H9 (cell line): Measurements from ENCODE around the gene MT1A. TPM values are rescaled to one million over a fixed set of nuclear protein-coding genes. Genes with fewer than 3 reads are reported as not detected.

Source experiments
- DNase-seq: peaks from one replicate; pipeline ENCODE4 v3.0.0-alpha.2; 2017
- H2AFZ ChIP-seq: one replicate; pipeline ENCODE4 v1.6.1; 2013; ENCODE audit warnings: mild to moderate bottlenecking, low read length, control low read depth, moderate library complexity
- H2AK5ac ChIP-seq: 2 replicates; pipeline ENCODE4 v1.6.1; 2013; ENCODE audit warnings: low read length, control low read depth, mixed read lengths; ENCODE audit not compliant: insufficient read length
- H2BK120ac ChIP-seq: one replicate; pipeline ENCODE4 v1.6.1; 2013; ENCODE audit warnings: low read depth, mild to moderate bottlenecking, low read length, control low read depth, inconsistent platforms; ENCODE audit not compliant: poor library complexity, severe bottlenecking
- H2BK12ac ChIP-seq: 2 replicates; pipeline ENCODE4 v1.6.1; 2013; ENCODE audit warnings: low read length, control low read depth, mixed read lengths, low read depth; ENCODE audit not compliant: insufficient read length
- H2BK15ac ChIP-seq: 2 replicates; pipeline ENCODE4 v1.6.1; 2013; ENCODE audit warnings: low read depth, low read length, control low read depth
- H2BK20ac ChIP-seq: one replicate; pipeline ENCODE4 v1.6.1; 2013; ENCODE audit warnings: low read depth, mild to moderate bottlenecking, low read length, control low read depth, inconsistent platforms; ENCODE audit not compliant: poor library complexity, severe bottlenecking
- H2BK5ac ChIP-seq: 2 replicates; pipeline ENCODE4 v1.6.1; 2013; ENCODE audit warnings: low read length, control low read depth, mixed read lengths; ENCODE audit not compliant: insufficient read length
- H3K14ac ChIP-seq: 2 replicates; pipeline ENCODE4 v1.6.1; 2013; ENCODE audit warnings: low read length, control low read depth; ENCODE audit not compliant: insufficient read depth
- H3K18ac ChIP-seq: 2 replicates; pipeline ENCODE4 v1.6.1; 2013; ENCODE audit warnings: low read depth, mild to moderate bottlenecking, mixed read lengths, low read length, control low read depth; ENCODE audit not compliant: insufficient read length
- H3K23ac ChIP-seq: 2 replicates; pipeline ENCODE4 v1.6.1; 2013; ENCODE audit warnings: low read length, control low read depth, mixed read lengths, low read depth; ENCODE audit not compliant: insufficient read length
- H3K23me2 ChIP-seq: 2 replicates; pipeline ENCODE4 v1.6.1; 2013; ENCODE audit warnings: low read depth, mild to moderate bottlenecking, mixed read lengths, low read length, control low read depth; ENCODE audit not compliant: insufficient read length, poor library complexity, severe bottlenecking
- H3K27ac ChIP-seq: 2 replicates; pipeline ENCODE4 v1.5.1; 2013; ENCODE audit warnings: low read length, control low read depth, mixed read lengths, low read depth; ENCODE audit not compliant: insufficient read length
- H3K27me3 ChIP-seq: 2 replicates; pipeline ENCODE4 v1.6.1; 2013; ENCODE audit warnings: low read length, control low read depth, inconsistent platforms; ENCODE audit not compliant: insufficient read depth
- H3K4ac ChIP-seq: 2 replicates; pipeline ENCODE4 v1.6.1; 2013; ENCODE audit warnings: low read depth, mild to moderate bottlenecking, control low read depth, inconsistent platforms, low read length, moderate library complexity
- H3K4me1 ChIP-seq: 2 replicates; pipeline ENCODE4 v1.6.1; 2013; ENCODE audit warnings: low read length, control low read depth, inconsistent platforms; ENCODE audit not compliant: insufficient read depth
- H3K4me2 ChIP-seq: 2 replicates; pipeline ENCODE4 v1.6.1; 2013; ENCODE audit warnings: low read length, control low read depth, mixed read lengths; ENCODE audit not compliant: insufficient read length, insufficient read depth
- H3K56ac ChIP-seq: 2 replicates; pipeline ENCODE4 v1.6.1; 2013; ENCODE audit warnings: low read depth, mild to moderate bottlenecking, mixed read lengths, low read length, control low read depth; ENCODE audit not compliant: insufficient read length
- H3K79me1 ChIP-seq: 2 replicates; pipeline ENCODE4 v1.6.1; 2013; ENCODE audit warnings: low read depth, mild to moderate bottlenecking, moderate library complexity, low read length, control low read depth, inconsistent platforms; ENCODE audit not compliant: insufficient read depth, poor library complexity, severe bottlenecking
- H3K79me2 ChIP-seq: 2 replicates; pipeline ENCODE4 v1.6.1; 2013; ENCODE audit warnings: low read length, control low read depth, inconsistent platforms; ENCODE audit not compliant: insufficient read depth
- H3K9ac ChIP-seq: 2 replicates; pipeline ENCODE4 v1.6.1; 2013; ENCODE audit warnings: low read length, control low read depth, mixed read lengths; ENCODE audit not compliant: insufficient read length; ENCODE audit errors: extremely low read depth
- H3K9me3 ChIP-seq: one replicate; pipeline ENCODE4 v1.6.1; 2013; ENCODE audit warnings: low read depth, low read length, inconsistent platforms; ENCODE audit not compliant: control insufficient read depth
- H3T11ph ChIP-seq: one replicate; pipeline ENCODE4 v1.6.1; 2013; ENCODE audit warnings: mild to moderate bottlenecking, low read length, control low read depth, inconsistent platforms
- H4K20me1 ChIP-seq: one replicate; pipeline ENCODE4 v1.6.1; 2013; ENCODE audit not compliant: control insufficient read depth, insufficient read length, insufficient read depth
- H4K5ac ChIP-seq: 2 replicates; pipeline ENCODE4 v1.6.1; 2013; ENCODE audit warnings: low read depth, mild to moderate bottlenecking, mixed read lengths, low read length, control low read depth; ENCODE audit not compliant: insufficient read length
- H4K8ac ChIP-seq: replicated peaks from 2 replicates; pipeline ENCODE4 v1.6.1; 2013; ENCODE audit warnings: low read length, control low read depth, mixed read lengths, low read depth; ENCODE audit not compliant: insufficient read length
- H4K91ac ChIP-seq: 2 replicates; pipeline ENCODE4 v1.6.1; 2013; ENCODE audit warnings: low read depth, mild to moderate bottlenecking, moderate library complexity, mixed read lengths, low read length, control low read depth; ENCODE audit not compliant: insufficient read length
- H3K27ac Mint-ChIP-seq, 3 experiments: 2 replicates in 2 of 3; 3 replicates in 1 of 3; pipeline ENCODE4 v1.8.0; 2020 to 2021; ENCODE audit warnings: mixed read lengths in 3 of 3, mild to moderate bottlenecking in 1 of 3, moderate library complexity in 1 of 3
- H3K27me3 Mint-ChIP-seq: 2 replicates; pipeline ENCODE4 v1.8.0; 2021; ENCODE audit warnings: low read depth, mild to moderate bottlenecking, moderate library complexity, mixed read lengths
- H3K36me3 Mint-ChIP-seq, 3 experiments: 2 replicates in 2 of 3; 3 replicates in 1 of 3; pipeline ENCODE4 v1.8.0; 2020 to 2021; ENCODE audit warnings: low read depth in 3 of 3, mixed read lengths in 3 of 3; ENCODE audit not compliant: insufficient read depth in 1 of 3
- H3K4me1 Mint-ChIP-seq, 2 experiments: 2 replicates each; pipeline ENCODE4 v1.8.0; 2020; ENCODE audit warnings: mixed read lengths in 2 of 2
- H3K4me3 Mint-ChIP-seq, 2 experiments: 2 replicates in 1 of 2; 3 replicates in 1 of 2; pipeline ENCODE4 v1.8.0; 2020 to 2021; ENCODE audit warnings: mild to moderate bottlenecking in 2 of 2, mixed read lengths in 2 of 2, moderate library complexity in 1 of 2
- H3K9me3 Mint-ChIP-seq, 2 experiments: 2 replicates in 1 of 2; 3 replicates in 1 of 2; pipeline ENCODE4 v1.8.0; 2020; ENCODE audit warnings: mild to moderate bottlenecking in 2 of 2, mixed read lengths in 2 of 2, moderate library complexity in 1 of 2
- WGBS: extraction: QIAGEN DNeasy Blood & Tissue Kit; methylation state at CpG from one replicate; pipeline ENCODE4 v1.1.7; 2013; ENCODE audit warnings: missing lambda C conversion rate, low lambda C conversion rate, mixed read lengths; ENCODE audit not compliant: insufficient read length; ENCODE audit errors: extremely low coverage; 5-methylcytosine and 5-hydroxymethylcytosine counted together
- total RNA-seq: library from RNA; stranded (reverse); gene quantifications from 2 replicates; pipeline ENCODE4 v1.2.1, GENCODE V29; 2021
- TF ChIP-seq, protein P1 (sequence below): fragments of 200-600 bp; sonication (generic); conservative IDR thresholded peaks from 3 replicates; pipeline ENCODE4 v1.8.0; 2021; ENCODE audit warnings: antibody characterized with exemption, mild to moderate bottlenecking

The MT1A gene
- total RNA-seq, 1 experiment from 2014 or later = not detected

DNA sequence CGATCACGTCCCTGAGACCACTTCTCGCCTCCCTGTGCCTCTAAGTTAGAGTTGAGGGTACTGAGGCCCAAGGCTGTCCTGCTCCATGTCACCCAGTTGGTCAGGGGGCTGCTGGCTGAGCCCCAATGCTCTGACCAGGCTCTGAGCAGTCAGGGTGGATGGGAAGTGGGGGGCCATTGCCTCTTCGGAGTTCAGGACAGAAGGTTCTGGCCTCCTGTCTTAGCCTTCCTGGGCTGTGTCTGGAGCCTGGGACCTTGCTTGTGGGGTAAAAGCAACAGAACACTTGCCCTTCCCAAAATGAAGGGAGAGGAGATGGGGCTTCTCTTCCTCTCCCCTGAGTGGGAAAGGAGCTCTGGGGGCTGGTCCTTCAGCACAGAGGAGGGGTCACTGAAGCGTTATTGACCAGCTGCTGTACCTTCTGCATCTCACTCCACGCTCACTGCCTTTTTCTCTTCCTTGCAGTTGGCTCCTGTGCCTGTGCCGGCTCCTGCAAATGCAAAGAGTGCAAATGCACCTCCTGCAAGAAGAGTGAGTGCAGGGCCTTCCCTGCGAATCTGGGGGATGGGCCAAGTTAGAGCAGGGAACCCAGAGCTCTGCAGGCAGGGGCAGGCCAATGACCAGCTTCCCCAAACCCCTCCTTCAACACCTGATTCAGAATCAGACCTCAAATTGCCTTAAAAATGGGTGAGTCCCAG, 44.4 kb downstream of the MT1A start:
- Histone ChIP-seq H3K9me3 (no peaks in the 10 kb centered on the region), H2BK5ac (no peak overlapping the region), H2BK12ac (no peak overlapping the region), H3K4ac (no peak overlapping the region), H4K20me1 (no peaks in the 10 kb centered on the region), H3K23ac (no peak overlapping the region), H3K18ac (no peak overlapping the region), H3K9ac (peak overlapping the region; percentile 27), H2AK5ac (no peak overlapping the region), H3K27me3 (no peaks in the 10 kb centered on the region), H2BK20ac (no peak overlapping the region), H2AFZ (no peak overlapping the region), H3K4me2 (peak overlapping the region; percentile 79), H3K79me2 (no peaks in the 10 kb centered on the region), H3K14ac (no peak overlapping the region; the same call in 1 of the 2 replicates), H2BK120ac (no peak overlapping the region), H3T11ph (no peak overlapping the region), H4K8ac (no peak overlapping the region), H2BK15ac (no peak overlapping the region), H4K91ac (no peak overlapping the region), H3K23me2 (peaks cover 8% of the 10 kb centered on the region), H3K56ac (no peak overlapping the region), H3K4me1 (no peaks in the 10 kb centered on the region), H4K5ac (no peak overlapping the region), H3K79me1 (no peaks in the 10 kb centered on the region), H3K27ac (no peak overlapping the region)
- H3K36me3 Mint-ChIP-seq = peaks cover 3 to 13% (median 8%) of the 10 kb centered on the region in 3 experiments; a peak in 6 of 7 replicates
- WGBS = no CpG with 5 or more reads among the region's 8 CpGs
- peaks cover 54% of the 10 kb centered on the region for H3K27me3 Mint-ChIP-seq
- TF ChIP-seq, protein P1, sequence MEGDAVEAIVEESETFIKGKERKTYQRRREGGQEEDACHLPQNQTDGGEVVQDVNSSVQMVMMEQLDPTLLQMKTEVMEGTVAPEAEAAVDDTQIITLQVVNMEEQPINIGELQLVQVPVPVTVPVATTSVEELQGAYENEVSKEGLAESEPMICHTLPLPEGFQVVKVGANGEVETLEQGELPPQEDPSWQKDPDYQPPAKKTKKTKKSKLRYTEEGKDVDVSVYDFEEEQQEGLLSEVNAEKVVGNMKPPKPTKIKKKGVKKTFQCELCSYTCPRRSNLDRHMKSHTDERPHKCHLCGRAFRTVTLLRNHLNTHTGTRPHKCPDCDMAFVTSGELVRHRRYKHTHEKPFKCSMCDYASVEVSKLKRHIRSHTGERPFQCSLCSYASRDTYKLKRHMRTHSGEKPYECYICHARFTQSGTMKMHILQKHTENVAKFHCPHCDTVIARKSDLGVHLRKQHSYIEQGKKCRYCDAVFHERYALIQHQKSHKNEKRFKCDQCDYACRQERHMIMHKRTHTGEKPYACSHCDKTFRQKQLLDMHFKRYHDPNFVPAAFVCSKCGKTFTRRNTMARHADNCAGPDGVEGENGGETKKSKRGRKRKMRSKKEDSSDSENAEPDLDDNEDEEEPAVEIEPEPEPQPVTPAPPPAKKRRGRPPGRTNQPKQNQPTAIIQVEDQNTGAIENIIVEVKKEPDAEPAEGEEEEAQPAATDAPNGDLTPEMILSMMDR = no peak
- H3K27ac Mint-ChIP-seq = no peak overlapping the region
- H3K4me3 Mint-ChIP-seq = peak overlapping the region; percentile 83 to 89
- H3K4me1 Mint-ChIP-seq = peaks cover 19 to 24% of the 10 kb centered on the region in 2 experiments
- H3K9me3 Mint-ChIP-seq = peaks cover 9 to 11% of the 10 kb centered on the region in 2 experiments
- no peak for DNase-seq
